C1 segment of cervical spinal cord (tissue), 14 donors: ENCODE data around the gene KIRREL3.

Experiments used
- DNase-seq, 14 donors: peaks; one replicate each; lab custom pipeline; 2025; lab: John Stamatoyannopoulos, UW

KIRREL3 gene

DNA sequence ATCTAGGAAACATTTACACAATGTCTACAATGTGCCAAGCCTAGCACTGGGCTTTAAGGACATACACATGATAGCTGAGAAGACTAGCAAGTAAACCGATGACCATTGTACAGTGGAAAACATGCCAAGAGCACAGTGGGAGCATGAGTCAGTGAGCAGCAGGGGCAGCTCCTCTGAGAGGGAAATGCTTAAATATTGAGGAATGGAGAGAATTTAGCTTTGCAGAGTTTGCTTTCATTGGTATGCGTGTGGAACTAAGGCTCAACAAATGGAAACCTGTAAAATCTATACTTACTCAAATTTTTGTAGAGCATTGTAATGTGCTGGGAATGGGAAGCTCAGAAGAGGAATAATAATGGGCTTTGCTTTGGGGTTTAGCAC is 362.8 kb downstream of the KIRREL3 start:
- no peak for DNase-seq

DNA sequence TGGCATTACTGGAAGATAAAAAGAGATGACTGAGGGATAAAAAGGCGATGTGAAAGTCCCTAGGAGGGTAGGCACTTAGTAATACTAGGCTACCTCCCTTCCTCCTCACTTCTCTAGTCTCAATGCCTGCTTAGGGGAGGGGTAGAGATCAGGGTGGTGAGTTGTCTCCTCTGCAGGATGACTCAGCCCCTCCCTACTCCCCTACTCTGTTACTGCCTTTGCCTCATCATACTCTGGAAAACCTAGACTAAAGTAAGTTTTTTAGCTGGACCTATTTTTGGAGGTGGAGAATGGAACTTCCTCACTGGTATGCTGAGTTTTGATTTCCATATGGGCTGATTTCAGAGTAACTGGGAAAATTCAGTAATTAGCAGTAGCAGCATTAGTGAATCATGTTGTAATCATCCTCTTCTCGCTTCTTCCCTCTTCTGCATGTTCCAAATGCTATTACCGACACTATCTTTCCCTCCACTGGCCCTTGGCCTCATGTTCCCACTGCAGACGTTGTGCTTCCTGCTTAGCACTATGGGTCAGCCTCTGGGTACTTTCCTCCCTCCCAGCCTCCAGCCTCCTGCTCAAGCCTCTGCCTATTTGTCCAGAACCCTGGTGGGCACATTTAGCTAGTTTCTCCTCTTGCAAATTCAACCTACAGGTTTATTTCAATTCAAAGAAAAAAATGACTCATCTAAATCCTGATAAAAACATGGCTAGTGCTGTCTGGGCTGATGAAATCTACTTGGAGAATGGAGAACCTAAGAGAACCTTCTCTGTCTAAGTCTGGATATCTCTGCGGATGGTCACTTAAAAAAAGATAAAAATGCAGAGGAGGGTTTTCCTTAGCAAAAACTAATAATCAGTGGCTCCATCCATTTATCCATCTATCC is 363.4 kb downstream of the KIRREL3 start:
- DNase-seq = no peak

DNA sequence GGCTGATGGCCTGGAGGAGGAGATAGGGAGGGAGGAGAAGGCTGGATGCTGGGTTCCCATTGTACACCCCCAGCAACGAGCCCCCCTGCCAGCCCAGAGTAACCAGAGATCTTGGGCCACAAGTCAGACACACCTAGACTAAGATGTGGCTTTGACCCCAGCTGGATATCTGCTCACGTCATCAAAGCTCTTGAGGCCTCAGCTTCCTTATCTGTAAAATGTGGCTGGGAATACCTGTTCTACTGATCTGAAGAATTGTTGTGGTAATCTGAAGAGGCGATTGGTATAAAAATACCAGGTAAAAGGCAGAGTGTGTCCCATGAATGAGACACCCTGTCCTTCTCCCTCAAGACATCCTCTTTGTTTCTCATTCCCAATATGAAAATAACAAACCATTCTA is 365.1 kb downstream of the KIRREL3 start:
- DNase-seq = no peak

DNA sequence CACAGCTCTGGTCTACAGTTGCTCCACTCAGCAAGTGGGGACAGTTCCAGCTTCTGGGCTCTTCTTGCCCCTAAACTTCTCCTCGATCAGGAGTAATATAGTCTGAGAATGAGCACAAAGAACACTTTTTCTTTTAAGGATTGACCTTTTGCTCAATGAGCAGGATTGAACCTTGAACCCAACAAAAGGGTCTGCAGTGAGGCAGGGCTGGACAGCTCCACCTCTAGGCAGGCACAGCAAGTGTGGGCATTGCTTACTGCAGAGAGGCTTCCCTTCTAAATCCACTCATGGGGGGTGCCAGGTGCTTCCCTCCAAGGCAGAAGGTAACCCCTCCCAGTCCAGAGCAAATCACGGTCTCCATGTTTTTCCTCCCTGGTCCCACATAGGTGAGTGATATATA is 365.6 kb downstream of the KIRREL3 start:
- no peak for DNase-seq

DNA sequence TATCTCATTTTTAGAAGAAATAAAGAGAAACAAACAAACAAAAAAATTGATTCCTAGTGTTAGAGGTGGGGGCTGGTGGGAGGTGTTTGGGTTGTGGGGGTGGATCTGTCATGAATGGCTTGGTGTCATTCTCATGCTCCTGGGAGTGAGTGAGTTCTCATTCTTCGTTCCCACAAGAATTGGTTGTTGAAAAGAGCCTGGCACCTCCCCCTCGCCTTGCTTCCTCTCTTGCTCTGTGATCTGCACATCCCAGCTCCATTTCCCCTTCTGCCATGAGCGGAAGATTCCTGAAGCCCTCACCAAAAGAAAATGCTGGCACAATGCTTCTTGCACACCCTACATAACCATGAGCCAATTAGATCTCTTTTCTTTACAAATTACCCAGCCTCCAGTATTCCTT is 367.2 kb downstream of the KIRREL3 start:
- no peak for DNase-seq

DNA sequence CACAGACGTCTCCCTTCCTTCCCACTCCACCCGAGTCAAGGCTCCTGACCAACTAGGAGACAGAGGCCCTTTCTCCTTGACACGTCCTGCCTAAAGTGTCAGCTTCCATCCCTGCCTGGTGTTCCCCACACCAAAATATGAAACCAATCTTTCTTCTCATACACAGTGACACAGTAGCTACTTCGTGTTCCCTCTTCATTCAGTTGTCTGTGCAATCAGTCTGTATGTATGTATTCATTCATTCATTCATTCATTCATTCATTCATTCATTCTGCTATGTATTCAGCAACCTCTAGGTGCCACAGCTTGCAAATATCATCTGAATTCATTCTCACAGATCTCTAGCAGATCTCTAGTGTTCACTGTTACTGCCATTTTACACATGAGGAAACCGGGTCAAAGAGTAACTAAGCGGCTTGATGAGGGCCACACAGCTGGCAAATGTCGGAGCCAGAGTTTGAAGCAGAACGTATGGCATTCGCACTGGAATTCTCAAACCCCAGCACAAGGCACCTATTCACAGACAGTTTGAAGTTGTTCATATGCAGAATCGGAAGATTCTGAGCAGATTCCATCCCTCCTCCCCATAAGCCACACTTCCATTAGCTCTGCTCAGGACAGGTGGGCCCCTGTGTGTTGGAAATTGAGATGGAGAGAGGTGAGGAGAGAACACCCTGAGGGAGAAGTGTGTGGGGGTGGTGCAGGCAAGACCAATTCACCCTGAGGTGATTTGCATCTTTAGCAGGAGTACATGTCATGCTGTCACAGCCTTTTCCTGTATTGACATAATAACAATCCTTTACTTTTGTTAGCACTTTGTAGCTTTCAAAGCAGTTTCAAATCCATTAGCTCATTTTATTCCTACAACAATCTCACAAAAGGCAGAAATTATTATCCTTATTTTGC is 369.4 kb downstream of the KIRREL3 start:
- DNase-seq = no peak

DNA sequence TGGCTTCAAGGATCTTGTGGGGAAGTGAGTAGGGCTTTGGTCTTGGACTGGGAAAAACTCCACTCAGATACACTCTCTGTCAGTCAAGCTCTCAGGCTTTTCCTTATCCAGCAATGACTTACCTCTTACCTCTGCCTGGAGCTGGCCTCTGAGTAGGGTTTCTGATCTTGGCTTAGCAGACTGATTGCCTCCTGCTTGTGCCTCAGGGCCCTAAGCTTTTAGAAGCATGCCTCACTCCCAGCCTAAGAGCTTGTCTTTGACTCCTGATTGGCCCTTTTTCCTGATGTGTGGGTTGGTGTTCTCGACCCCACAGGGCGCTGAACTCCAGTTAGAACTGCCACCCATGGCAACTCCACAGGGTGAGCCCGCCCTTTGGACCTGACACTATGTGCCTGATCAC is 370.1 kb downstream of the KIRREL3 start:
- no peak for DNase-seq

DNA sequence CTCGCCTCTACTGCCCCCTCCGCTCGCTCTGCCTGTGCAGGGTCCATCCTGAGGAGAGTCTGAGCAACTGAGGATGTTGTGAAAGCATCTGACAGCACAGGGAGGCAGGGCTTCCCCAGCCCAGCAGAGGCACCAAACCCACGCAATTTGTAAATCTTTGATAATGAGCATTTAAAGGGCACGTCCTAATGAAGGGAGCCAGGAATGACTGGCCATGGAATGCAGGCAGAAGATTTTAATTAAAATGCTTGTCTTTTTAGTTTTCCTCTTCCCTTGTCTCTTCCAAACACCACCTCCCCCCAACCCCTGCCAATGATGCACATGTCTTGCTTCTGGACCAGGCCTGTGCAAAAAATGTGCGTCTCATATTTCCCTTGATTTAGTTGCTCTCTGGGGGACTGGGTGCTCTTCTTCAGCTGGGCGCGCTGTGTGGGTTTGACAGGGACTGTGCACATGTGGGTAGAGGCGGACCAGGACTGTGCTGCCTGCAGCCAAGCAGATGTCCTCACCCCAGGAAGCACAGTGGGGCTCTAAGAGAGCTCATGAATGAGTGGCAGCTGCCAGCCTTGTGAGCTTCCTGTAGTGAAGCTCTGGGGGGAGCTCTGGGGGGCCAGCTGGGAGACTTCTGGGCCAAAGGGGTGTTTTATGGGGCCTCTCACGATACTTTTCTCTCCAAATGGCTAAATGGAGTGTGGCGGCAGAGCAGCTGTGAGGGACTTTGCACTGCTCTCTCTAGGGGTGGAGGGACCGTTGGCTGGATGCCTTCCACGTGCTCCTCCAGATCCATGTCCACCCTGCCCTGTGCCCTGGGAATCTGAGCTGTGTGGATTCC is 371.6 kb downstream of the KIRREL3 start:
- peak in 9 of 14 donors; percentile 8 to 86 (median 41) for DNase-seq

DNA sequence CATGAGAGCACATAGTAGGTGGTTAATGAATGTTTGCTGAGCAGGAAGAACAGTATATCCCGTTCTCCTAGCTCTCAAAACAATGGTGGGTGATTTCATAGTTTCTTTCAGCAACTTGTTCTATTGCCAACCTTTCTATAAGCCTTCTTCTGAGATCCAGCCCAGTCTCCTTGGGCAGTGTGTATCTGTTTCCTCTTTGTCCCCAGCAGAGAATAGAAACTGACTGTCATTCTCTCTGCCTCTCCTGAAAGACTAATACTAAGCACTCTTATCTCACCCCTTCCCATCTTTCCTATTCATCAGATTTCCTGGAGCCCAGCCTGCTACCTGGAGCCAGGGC is 372.1 kb downstream of the KIRREL3 start:
- no peak for DNase-seq

DNA sequence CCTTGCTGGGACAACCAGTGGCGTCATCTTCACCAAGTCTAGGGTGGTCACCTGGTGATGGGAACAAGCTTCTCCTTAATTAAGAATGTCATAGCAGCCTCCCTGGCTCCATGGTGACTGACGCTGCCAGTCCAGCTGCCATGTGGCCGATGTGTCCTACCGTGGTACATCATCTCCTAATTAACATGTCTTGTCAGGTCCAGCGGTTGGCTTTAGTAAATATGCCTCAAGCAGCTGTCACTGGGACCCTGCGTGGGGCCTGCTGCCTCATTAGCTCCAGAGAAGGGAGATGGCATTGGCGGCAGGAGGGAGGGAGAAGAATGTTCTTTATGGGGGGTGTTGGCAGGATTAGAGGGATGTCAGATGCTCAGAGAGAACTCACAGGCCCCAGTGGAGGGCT is 373.1 kb downstream of the KIRREL3 start:
- DNase-seq = no peak

DNA sequence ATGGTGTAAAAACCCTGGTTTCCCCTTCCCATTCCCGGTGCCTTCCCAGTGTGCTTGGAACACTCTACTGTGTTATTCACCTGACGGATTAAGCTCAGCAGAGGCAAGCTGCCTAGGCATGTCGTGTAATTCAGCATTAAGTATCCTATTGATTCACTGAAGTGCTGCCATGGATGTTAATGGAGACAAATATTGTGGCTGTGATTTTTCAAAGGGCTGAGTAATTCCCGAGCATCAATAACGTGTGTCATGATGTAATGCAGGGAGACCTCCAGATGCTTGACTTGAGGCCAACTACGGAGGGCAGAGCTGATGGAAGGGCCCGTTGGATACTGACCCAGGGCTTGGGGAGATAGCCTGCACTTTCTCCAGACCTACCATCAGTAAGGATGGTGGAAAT is 376.1 kb downstream of the KIRREL3 start:
- DNase-seq = no peak

DNA sequence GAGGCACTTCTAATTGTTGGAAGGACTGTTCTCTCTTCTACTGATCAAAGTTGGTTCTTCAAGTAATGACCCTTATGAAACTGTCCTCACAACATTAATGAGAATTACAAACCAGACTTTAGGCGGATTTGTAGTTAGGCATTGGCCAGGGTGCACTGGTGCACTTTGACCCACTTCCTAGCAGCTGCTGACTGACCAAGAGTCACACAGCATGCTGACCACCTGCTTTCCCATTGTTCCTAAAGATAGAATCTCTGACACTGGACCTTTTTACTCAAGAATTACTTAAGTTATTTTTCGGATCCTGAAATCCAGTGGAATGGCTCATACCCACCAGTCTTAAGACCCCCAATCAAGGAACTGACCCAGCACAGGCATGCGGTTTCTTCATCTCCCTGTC is 381.1 kb downstream of the KIRREL3 start:
- no peak for DNase-seq

DNA sequence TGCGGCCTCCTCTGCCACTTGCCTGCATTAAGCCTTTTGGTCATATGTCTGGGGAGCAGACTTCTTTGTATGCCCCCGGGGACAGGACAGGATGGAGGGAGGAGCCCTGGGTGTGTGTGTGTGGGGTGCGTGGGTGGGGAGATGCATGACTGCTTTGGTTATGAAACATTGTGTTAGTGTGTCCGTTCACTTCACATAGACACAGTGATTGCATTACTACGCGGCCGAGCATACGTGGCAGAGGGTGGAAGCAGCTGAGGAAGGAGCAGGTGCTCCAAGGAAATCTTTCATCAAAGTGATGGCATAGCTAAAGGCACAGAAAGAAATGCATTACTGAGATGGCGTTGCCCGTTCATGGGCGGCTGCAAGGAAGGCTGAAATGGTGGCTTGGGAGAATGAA is 384.7 kb downstream of the KIRREL3 start:
- DNase-seq = no peak

DNA sequence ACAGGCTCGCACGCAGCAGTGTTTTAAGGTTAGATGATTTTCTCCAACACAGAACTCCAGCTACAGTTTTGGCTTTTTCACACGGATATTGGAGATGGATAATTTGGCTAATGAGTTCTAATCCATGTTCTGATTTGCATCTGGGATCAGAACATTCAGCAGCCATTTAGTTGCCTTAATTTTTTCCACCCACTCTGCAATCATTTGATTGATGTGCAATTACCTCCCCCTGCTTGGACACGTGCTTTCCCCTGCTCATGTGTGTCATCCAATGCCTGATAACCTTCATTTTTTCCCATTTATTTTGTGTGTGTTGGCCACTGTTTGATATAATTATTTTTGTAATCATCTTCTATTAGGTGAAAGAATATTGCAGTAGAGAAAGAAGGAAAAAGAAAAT is 387.3 kb downstream of the KIRREL3 start:
- no peak for DNase-seq

DNA sequence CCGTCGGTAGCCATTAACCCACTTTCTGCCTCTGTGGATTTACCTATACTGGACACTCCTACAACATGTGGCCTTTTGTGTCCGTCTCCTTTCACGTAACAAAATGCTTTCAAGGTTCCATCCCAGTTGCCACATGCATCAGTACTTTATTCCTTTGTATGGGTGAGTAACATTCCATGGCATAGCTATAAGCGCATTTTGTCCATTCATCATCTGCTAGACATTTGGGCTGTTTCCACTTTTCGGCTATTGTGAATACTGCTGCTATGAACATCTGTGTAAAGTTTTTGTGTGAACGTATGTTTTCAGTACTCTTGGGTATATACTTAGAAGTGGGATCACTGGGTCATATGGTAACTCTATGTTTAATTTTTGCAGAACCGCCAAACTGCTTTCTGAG is 387.9 kb downstream of the KIRREL3 start:
- DNase-seq = no peak

DNA sequence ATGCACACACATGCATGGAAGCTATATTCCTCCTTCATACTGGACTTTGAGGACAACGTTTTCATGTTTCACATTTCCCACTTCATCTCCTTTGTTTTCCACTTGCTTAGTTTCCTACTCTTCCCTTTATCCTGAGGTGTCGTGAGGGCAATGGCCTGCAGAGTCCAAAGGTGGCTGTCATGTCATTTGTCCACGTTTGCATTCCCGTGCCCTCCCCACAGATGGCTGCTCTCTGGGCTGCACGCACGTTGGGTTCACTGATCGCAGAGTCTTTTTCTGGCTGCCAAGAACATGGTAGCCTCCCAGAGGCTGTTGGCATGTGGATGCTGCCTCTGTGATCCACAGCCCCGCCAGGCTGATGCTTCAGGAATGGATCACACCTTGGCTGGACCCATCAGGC is 389.1 kb downstream of the KIRREL3 start:
- no peak for DNase-seq

DNA sequence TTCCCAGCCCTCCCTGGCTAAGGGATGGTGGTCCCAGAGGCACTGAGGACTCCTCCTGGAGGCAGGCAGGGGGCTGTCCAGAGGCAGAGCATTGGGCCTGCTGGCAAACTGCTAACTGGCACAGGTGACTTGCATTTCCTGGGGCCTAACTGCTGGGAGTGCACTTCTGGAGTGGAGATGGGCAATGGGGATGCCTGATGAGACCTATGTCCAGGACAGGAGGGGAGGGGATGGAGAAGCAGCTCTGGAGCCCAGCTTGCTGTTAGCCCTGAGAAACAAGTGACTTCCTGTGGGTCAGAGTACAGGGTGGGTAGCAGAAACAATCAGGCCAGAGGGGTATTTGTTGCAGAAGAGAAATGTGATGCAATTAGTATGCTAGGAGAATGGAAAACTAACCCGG is 391.9 kb downstream of the KIRREL3 start:
- DNase-seq = no peak

DNA sequence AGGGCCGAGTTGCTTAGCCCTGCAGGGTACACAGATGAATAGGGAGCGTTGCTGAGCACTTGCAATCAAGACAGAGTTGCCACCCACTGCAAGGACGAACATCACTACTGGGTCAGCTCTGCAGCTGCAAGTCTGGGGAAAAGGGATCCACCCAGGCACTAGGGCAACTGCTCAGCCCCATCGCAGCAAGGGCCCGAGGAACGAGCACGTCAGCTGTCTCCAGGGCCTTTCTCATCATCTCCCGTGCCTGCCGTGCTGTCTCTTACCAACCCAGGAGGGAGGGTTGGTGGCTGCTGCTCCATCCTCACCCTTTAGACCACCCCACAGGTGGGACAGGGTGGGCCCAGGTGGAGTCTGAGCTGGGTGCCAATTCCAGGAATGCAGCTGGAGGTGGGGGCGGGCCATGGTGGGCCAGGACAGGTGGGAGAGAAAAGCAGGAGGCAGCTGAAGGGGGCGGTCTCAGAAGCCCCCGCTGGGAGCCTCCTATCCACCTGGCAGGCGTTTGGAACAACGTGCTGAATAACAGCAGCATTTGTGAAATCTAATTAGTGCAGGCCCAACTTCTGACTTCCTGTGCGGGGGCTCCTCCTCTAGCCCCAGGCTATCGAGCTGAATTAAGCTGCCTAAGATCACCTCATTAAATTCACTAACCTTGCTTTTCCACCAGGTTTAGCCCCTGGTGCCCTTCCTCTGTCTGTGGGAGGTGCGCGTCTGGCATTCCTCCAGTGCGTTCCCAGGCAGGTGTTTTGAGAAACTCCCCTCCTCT is 392.6 kb downstream of the KIRREL3 start:
- DNase-seq = no peak

DNA sequence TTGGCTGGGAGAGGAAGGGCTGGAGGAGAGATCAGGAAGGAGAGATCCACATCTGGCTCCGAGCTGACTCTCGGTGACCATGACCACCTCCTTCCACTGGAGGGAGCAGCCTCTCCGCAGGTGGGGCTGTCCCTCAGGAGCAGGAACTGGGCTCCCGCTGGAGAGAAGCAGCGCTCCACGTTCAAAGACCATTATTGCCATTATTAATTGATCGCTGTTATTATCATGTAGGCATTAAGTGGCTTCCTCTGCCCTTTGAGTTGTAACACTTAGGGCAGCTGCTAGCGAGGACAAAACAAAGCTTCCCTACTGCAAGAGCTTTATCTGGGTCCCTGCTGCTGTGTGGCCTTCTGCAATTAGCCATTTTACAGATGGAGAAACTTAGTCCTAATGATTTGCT is 393.2 kb downstream of the KIRREL3 start:
- DNase-seq = peak in 9 of 14 donors; percentile 10 to 61 (median 34)

DNA sequence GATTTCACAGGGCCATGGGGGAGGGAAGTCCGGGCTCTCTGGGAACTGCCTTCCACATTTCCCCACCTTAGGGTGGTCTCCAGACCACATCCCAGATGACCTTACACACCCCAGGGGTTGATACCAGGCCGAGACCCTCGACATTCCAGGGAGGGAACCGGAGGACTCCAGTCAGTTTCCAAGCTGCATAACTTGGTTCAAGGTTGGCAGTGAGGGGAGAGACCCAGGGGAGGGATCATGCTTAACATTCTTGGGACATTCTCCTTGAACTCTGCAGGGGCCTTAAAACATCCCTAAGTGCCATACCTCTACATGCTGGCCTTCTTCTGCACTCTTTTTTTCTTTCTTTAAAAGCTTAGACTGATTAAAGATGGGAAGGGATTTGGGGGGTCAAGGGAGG is 394.1 kb downstream of the KIRREL3 start:
- no peak for DNase-seq

DNA sequence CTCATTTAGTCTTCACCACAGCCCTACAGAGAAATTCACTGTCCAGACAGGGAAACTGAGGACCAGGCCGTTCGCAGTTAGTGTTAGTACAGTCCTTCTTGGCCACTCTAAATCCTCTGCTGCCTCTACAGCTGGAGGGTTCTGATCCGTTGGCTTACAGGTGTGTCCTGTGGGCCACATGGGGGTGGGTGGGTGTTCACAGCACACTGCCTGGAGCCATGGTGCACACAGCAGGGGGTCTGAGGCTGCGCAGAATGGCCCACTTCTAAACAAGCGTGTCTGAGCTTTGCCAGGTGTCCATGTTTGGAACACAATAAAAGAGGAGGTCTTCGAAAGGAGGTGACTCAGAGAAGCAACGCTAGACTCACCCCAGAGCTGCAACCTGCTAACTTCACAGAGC is 396.1 kb downstream of the KIRREL3 start:
- no peak for DNase-seq
